Renal cortical epithelial cell (primary cell): ENCODE data around the gene SDSL. TPM values are rescaled to one million over a fixed set of nuclear protein-coding genes. Genes with fewer than 3 reads are reported as not detected.

ENCODE experiments used
- DNase-seq: peaks from one replicate; pipeline ENCODE4 v3.0.0-alpha.2; 2011; ENCODE audit warnings: low read depth
- total RNA-seq: library from RNA; depleted of rRNA; stranded (reverse); fragments of >200 nt; gene quantifications from 2 replicates; pipeline ENCODE4 v1.2.3, GENCODE V29; 2014

SDSL gene
- total RNA-seq, 1 donor from 2014 or later = 10.1 TPM

DNA sequence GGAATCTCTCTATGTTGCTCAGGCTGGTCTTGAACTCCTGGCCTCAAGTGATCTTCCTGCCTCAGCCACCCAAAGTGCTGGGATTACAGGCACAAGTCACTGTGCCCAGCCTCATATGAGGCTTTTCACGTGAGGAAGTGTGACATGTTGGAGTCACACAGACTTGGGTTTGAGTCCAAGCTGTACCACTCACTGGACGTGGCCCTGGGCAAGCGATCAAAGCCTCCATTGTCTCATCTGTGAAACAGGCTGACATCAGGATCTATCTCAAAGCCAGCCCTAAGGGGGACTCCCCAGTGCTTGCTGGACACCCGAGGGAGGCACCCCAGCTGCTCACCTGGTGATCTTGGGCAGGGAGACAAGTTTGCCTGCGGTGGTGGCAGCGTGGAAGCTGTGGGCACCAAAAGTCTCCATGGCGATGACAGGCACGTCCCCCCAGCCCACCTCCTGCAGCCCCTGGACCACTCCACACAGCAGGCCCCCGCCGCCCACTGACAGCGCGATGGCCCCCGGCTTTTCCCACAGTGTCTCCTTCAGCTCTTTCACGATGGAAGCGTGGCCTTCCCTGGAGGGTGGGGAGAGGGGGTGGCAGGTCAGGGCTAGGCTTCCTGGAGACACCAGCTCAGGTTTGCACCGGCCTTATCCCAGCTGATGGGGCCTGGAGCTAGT, 25.2 kb upstream of the SDSL start:
- DNase-seq = no peak

DNA sequence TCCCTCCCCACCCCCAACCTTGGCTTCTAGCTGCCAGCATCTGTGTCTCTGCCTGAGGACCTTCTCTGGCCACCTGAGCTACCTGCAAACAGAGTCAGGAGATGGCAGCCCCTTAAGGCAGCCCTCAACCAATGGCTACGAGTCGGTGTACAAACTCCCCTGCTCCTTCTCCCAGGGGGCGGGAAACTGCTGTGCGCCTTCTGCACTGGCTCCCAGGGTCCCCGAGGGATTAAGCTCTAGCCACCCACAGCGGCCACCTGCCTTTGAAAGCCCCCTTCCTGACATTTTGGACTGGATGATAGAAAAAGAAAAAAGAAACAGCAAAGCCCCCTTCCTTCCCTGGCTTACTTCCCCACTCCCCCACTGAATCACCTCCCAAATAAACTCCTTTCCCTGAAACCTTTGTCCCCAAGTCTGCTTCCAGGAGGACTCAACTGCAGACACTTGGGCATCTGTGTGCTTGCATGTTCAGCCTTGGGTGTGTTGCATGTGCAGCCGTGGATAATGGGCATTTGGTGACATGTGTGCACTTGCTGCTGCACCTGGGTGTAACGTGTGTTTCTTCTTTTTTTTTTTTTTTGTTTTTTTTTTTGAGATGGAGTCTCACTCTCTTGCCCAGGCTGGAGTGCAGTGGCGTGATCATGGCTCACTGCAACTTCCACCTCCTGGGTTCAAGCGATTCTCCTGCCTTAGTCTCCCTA, 24.5 kb upstream of the SDSL start:
- DNase-seq = no peak

DNA sequence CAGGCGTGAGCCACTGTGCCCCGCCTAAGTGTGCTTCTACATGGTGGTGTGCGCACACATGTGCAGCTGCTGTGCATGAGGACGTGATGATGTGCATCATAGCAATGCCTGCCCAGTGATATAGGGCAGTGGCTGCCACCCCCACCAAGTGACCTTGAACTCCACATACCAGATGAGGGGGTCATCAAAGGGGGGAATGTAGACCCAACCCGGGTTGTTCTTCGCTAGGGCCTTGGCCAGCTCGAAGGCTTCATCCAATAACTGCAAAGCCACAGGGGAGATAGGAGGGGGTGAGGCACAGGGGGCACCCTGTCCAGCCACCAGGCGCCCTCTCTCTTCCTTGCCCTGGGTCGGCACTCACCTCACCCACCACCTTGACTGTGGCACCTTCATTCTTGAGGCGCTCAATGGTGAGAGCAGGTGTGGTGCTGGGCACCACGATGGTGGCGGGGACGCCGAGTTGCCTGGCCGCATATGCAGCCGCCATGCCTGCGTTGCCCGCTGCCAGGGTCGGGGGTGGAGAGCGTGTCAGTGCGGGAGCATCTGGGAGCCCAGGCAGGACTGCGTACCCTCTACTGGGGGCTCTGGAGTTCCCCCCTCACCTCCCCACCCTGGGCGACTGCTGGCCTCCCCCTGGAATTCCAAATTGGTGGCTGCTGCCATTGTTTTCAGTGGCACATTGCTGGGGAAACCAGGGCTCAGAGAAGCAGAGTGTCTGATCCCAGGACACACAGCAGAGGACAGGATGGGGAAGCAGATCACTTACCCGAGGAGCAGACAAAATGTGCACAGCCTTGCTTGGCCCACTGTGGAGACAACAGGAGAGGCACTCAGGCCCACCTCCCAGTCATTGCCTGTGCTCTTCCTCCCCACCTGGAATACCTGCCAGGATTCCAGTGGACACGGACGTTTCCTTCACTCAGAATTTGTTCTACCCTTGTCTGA, 23.6 kb upstream of the SDSL start:
- no peak for DNase-seq

DNA sequence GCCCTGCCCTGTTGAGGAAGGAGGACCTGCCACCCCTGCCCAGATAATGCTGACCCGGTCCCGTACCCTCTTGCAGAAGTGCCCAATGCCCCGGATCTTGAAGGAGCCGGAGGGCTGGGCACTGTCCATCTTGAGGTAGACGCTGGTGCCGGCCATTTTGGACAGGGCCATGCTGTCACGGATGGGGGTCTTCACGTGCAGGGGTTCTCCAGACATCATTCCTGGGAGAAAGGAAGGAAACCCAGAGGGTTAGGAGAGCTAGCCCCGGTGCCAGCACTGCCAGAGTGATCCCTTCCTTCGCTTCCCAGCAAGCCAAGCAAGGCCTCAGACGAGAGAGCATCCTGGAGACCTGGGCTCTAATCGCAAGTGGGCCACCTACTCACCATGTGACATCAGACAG, 22.7 kb upstream of the SDSL start:
- no peak for DNase-seq

DNA sequence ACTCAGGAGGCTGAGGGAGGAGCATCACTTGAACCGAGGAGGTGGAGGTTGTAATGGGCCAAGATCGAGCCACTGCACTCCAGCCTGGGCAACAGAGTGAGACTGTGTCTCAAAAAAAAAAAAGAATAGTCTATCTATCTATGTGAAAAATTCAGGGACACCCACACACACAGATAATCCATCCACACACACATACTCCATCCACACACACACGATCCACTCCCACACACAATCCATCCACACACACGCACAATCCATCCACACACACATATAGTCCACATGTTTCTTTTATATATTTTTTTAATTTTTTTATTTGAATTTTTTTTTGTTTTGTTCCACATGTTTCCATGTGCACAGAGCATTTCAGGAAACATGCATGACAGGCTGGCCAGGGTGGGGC, 21.8 kb upstream of the SDSL start:
- no peak for DNase-seq

DNA sequence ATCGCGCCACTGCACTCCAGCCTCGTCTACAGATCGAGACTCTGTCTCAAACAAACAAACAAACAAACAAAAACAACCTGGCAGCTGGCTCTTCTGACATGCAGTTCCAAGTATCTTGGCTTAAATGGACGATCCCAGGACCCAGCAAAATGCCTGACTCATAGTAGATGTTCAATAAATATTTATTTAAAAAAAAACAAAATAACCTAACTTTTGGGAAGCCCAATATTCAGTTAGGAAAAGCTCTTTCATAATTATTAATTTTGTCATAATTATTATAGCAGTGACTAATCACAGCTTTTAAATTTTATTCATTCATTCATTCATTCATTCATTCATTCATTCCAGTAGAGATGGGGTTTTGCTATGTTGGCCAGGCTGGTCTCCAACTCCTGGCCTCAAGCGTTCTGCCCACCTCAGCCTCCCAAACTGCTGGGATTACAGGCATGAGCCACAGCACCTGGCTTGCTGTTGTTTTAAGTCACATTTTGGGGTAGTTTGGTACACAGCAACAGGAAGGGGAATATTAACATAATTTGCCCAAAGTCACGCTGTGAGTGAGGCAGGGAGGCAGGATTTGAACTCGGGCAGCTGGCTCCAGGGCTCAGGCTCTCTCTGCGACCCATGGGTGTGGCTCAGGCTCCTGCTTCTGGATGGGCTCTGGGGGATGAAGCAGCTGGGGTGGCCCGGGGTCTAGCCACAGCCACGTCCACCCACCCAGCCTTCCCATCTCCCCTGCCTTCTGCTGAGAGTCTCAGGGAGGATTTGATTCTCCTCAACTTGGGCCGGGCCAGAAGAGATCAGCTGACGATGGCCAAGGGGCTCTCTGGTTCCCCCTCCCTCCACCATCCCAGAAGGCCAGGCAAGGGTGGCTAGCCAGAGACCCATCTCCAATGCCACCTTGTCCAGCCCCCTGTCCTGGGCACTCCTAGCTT, 20.8 kb upstream of the SDSL start:
- no peak for DNase-seq

DNA sequence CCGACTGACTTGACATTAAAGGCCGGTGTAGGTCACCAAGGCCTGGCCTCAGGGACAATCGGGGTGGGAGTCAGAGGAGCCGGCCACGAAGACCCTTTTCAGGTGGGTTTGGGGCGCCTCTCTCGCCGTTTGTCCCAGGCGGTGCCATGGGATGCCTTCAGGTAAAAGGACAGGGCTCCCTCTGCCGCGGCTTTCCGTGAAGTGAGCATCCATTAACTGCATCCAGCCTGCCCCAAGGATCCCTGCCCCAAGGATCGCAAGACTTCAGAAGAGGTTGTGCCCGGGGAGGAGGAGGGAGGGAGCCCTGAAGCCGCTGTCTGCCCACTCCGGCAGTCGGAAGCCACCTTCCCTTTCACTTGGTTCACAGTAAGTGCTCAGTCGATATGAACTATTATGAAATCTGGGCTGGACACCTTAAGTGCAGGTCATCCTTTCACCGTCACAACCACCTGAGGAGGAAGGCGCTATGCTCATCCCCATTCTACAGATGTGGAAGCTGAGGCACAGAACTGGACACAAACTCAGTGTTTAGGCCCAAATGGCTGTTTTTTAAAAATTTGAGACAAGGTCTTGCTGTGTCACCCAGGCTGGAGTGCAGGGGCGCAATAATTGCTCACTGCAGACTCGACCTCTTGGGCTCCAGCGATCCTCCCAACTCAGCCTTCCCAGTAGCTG, 19.5 kb upstream of the SDSL start:
- no peak for DNase-seq

DNA sequence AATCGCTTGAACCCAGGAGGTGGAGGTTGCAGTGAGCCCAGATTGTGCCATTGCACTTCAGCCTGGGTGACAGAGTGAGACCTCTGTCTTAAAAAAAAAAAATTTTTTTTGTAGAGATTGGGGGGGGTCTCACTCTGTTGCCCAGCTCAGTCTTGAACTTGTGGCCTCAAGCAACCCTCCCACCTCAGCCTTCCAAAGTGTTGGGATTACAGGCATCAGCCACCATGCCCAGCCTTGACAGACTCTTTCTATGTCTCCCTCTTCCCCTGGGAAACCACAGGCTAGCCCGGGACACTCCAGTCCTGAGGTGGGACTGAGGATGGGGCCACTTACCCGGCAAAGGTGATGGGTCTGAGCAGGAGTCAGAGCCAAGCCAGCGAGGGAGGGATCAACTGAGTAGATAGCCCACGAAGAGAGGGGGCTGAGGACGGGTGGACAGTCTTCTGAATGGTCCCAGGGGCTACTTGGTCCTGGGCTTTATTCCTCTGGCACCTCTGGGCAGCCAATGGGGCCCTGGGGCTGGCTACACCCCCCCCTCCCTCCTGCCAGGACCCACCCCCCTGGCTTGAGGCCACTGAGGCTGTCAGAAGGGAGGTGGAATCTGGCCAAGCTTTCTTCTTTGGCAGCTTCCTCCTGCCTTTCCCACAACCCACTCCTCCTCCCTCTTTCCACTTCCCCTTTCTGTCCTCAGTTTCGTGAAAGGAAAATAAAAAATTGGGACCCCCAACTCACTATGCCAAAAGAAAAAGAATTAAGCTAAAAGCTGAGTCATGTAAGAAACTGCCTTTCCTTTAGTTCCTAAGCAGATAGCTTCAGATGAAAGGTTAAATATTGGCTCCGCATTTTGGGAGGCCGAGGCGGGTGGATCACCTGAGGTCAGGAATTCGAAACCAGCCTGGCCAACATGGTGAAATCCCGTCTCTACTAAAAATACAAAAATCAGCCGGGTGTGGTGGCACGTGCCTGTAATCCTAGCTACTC, 18.5 kb upstream of the SDSL start, which contains the start of gene SDS:
Gene SDS, minus strand, starts transcription at position 453 of the 981 bp plus-strand sequence. CDS start 4,179 bp downstream, outside the sequence.
- DNase-seq = peak; percentile 63

DNA sequence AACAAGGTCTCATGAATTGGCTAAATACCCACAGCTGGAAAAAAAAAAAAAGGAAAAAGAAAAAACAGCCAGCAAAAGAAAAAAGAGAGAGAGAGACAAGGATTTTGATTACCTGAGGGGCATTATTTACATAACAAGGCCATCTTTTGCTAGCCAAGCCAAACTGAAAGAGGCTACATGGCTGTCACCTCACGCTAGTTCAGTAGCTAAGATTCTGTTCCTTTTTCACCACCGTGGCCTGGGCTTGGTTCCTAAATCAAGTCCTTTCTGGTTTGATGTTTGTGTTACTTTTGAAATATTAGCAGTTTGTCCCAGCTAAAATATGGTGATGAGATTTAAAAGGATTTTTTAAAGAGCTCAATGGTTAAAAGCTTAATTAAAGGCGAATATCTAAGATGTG, 16.5 kb upstream of the SDSL start:
- DNase-seq = no peak

DNA sequence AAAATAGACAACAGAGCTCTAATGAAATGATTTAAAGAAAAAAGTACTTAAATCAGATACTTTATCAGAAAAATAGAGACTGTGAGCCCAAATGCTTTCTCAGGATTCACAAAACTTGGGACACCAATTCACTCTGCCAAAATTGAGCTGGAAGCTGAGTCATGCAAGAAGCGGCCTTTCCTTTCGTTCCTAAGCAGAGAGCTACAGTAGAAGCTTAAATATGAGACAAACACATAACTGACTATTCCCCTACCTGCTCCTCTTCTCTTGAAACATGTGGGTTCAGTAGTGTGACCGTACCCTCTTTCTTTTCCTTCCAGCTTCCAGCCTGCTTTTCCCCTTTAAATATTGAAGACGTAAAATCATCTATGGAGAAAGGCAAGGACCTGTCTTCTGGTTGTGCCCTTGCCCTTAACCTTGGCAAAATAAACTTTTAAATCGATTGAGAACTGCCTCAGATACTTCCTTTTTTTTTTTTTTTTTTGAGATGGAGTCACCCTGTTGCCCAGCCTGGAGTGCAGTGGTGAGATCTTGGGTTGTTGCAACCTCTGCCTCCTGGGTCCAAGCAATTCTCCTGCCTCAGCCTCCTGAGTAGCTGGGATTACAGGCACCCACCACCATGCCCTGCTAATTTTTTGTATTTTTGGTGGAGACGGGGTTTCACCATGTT, 14.1 kb upstream of the SDSL start:
- no peak for DNase-seq

DNA sequence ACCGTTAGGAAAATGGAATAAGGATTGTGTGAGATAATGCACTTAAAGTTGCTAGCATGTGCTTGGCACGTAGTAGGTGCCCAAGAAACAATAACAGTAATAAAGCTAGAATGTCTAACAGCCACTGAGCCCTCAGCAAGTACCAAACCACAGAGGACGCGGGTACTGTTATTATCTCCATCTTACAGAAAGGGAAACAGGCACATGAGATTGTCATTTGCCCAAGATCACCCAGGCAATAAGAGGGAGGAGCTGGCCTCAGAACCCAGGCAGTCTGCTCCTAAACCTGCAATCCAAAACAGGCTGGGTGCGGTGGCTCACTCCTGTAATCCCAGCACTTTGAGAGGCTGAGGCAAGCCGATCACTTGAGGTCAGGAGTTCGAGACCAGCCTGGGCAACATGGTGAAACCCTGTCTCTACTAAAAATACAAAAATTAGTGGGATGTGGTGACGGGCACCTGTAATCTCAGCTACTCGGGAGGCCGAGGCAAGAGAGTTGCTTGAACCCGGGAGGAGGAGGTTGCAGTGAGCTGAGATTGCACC, 13.4 kb upstream of the SDSL start:
- DNase-seq = no peak

DNA sequence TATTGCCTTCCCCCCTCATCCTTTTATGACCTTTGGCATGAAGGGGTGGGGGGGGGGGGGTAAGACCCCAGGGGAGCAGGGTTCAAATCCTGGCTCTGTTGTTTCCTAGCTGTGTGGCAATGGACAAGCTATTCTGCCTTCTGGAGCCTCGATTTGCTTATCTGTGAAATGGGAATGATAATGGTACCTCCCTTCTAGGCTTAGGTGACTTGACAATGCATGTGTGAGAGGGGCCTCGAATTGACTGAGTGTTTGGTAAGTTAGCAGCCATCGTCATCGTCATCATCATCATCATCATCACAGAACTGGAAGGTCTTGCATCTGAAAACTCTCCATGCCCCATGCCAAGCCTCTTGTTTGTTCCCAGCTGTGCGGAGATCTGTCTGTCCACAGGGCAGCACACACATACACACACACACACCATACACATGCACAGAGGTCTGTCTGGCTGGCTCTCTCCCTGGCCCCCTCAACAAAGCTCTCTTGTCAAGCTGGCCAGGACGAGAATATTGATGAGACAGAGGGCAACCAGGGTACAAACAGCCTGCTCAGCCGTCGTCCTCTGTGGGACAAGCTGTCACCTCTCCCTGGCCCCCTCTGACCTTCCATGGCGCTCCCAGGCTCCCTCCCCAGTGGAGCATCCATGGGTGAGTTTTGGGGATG, 12.6 kb upstream of the SDSL start:
- DNase-seq = no peak

DNA sequence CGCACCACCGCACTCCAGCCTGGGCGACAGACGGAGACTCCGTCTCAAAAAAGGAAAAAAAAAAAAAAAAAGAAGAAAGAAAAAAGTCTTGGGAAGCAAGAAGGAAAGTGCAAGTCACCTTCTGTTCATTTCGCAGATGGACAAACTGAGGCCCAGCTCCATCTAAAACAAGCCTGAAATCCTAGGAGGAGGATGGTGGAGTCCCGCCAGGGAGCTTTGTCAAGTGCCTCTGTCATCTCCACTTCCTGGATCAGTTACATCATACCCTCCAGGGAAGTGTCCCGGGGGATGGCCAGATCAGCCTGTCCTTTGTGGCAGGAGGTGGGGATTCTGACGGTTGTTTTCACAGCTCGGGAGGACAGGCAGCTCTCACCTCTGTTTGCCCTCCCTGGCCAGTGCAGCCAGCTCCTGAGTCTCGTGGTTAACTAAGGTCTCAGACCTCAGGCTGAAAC, 8.7 kb upstream of the SDSL start:
- peak; percentile 28 for DNase-seq

DNA sequence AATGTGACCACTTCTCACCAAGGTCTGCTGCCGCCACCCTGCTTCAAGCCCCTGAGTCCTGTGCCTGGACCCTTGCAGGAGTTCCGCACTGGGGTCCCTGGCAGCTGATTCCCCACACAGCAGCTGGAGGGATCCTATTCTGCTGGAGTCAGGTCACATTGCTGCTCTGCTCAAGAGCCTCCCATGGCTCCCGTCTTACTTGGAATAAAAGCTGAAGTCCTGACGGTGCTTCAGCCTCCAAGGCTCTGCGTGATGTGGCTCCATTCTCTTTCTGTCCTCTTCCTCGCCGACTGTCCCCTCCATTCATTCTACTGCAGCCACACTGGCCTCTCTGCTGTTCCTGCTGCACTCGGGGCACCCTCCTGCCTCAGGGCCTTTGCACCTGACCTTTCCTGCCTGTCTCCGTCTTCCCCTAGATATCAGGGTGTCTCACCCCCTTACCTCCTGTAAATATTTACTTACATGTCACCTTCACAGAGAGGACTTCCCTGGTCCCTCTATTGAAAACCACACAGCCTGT, 7.6 kb upstream of the SDSL start:
- DNase-seq = no peak

DNA sequence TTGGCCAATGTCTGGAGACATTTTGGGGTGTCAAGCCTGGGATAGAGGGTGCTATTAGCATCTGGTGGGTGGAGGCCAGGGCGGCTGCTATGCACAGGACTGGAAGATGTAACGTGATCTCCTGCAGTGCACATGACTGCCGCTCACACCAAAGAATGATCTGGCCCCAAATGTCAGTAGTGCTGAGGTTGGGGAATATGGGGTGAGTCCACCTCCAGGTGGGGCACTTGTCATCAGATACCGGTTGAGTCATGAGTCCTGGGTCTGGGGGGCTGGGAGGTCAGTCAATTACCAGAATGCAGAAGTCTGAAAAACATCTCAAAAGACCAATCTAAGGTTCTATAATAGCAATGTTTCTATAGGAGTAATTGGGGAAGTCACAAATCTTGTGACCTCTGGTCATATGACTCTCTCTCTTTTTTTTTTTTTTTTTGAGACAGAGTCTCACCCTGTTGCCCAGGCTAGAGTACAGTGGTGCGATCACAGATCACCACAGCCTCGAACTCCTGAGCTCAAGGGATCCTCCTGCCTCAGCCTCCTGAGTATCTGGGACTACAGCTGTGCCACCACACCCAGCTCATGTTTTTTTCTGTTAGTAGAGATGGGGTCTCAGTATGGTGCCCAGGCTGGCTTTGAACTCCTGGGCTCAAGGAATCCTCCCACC, 6.0 kb upstream of the SDSL start:
- no peak for DNase-seq

DNA sequence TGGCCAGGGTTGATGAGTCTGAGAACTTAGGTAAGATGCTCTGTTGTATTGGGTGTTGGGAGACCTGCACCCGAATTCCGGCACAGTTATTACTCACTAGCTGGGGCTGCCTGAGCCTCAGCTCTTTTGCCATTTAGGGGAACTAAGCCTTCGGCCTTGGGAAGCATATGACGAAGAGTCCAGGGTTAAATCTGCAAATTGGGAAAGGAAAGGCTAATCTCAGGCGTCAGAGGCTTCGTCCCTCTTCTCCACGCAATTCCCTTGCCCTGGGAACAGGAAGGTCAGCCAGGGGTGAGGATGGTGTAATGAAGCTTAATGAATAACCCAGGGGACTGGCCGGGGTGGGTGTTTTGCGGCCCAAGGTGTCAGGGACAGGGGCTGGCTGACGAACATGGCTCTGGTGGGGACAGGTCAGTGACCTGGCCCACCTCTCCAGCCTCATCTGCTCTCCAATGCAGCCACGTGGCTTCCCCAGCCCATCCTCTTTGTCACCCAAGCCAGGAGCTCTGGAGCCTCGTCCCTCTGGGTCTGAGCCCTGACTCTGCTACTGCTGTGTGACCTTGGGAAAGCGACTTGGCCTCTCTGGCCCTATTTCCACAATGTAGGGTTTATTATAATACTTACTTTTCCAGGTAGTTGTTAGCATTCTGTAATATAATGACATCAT, 3.8 kb upstream of the SDSL start:
- DNase-seq = peak; percentile 81
